T-helper 9 cell (primary cell): ENCODE results near the gene MTHFD2L.

Source experiments
- DNase-seq: peaks from one replicate; pipeline ENCODE4 v3.0.0-alpha.2; 2020

MTHFD2L gene

DNA sequence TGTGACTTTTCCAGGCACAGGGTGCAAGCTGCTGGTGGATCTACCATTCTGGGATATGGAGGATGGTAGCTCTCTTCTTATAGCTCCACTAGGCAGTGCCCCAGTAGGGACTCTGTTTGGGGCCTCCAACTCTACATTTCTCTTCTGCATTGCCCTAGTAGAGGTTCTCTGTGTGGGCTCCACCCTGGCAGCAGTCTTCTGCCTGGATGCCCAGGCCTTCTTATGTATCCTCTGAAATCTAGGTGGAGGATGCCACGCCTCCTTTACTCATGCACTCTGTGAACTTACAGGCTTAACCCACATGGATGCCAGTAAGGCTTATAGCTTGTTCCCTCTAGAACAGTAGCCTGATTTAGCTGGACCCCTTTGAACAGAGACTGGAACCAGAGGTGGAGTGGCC, 186.1 kb downstream of the MTHFD2L start:
- no peak for DNase-seq
